Measurements from ENCODE around the gene NOTCH2.
"Not testable (repeated sequence)": the region's sequence is repeated elsewhere in the genome, so short reads cannot be mapped to it uniquely, and the experiment has no call there.

DNA sequence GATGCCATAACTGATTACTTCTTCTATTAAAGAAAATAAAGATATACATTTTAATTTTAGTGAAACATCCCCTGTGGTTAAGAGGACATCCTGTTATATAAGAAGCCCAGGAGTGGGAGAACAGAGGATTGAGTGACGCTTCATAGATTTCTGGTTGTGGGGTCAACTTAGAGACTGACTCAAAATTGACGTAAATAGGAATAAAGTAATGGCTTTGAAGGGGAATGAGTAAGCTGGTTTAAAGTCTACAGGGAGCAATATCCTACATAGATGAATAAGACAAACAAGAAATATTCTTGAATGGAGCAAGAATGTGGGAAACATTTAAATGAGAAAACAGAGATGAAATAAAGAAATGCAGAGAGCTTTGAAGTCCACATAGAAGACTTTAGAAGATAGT, 46.6 kb upstream of the NOTCH2 start:
- TF ChIP-seq EZH2, EZH2phosphoT487 (IDR thresholded peaks at IDR 0.05): not testable (repeated sequence)
- TF ChIP-seq, protein P1, sequence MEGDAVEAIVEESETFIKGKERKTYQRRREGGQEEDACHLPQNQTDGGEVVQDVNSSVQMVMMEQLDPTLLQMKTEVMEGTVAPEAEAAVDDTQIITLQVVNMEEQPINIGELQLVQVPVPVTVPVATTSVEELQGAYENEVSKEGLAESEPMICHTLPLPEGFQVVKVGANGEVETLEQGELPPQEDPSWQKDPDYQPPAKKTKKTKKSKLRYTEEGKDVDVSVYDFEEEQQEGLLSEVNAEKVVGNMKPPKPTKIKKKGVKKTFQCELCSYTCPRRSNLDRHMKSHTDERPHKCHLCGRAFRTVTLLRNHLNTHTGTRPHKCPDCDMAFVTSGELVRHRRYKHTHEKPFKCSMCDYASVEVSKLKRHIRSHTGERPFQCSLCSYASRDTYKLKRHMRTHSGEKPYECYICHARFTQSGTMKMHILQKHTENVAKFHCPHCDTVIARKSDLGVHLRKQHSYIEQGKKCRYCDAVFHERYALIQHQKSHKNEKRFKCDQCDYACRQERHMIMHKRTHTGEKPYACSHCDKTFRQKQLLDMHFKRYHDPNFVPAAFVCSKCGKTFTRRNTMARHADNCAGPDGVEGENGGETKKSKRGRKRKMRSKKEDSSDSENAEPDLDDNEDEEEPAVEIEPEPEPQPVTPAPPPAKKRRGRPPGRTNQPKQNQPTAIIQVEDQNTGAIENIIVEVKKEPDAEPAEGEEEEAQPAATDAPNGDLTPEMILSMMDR (IDR thresholded peaks at IDR 0.05), result not testable (repeated sequence)
